COR-L47 (cell line): ENCODE results near the gene FGR.
"Not testable (repeated sequence)": the region's sequence is repeated elsewhere in the genome, so short reads cannot be mapped to it uniquely, and the experiment has no call there.

ENCODE experiments used
- DNase-seq: peaks from one replicate; lab custom pipeline; 2025; lab: John Stamatoyannopoulos, UW

The FGR gene

GRCh38 chr1:27634177-27634984, 604 bp downstream of the FGR start:
- no peak for DNase-seq

- no peak for DNase-seq
Measured at GRCh38 chr1:27633640-27634176, 1.3 kb downstream of the FGR start.

GRCh38 chr1:27633298-27633610, 1.7 kb downstream of the FGR start:
- no peak for DNase-seq

GRCh38 chr1:27632387-27633297, 2.3 kb downstream of the FGR start:
- DNase-seq = no peak

GRCh38 chr1:27630859-27631491, 4.0 kb downstream of the FGR start:
- no peak for DNase-seq

- DNase-seq = no peak
Measured at GRCh38 chr1:27628712-27629111, 6.3 kb downstream of the FGR start.

- not testable (repeated sequence) for DNase-seq
Measured at GRCh38 chr1:27627733-27628132, 7.3 kb downstream of the FGR start.

- no peak for DNase-seq
Measured at GRCh38 chr1:27627061-27627460, 7.9 kb downstream of the FGR start.

GRCh38 chr1:27626031-27626935, 8.7 kb downstream of the FGR start:
- DNase-seq = peak; percentile 28

- DNase-seq = peak; percentile 44
Measured at GRCh38 chr1:27624467-27625178, 10.4 kb downstream of the FGR start.

GRCh38 chr1:27623327-27624212, 11.4 kb downstream of the FGR start:
- DNase-seq = no peak

- no peak for DNase-seq
Measured at GRCh38 chr1:27622828-27623227, 12.2 kb downstream of the FGR start.

- DNase-seq = no peak
Measured at GRCh38 chr1:27621051-27621920, 13.7 kb downstream of the FGR start.

- not testable (repeated sequence) for DNase-seq
Measured at GRCh38 chr1:27619782-27620438, 15.1 kb downstream of the FGR start.

GRCh38 chr1:27618341-27619082, 16.5 kb downstream of the FGR start:
- DNase-seq = no peak

GRCh38 chr1:27617420-27617819, 17.6 kb downstream of the FGR start:
- DNase-seq = no peak

GRCh38 chr1:27616441-27616840, 18.5 kb downstream of the FGR start:
- DNase-seq = no peak
